KMS-11 (cell line): Measurements from ENCODE around the gene LSM10.

Source experiments
- H2AFZ ChIP-seq: fragments of 200-600 bp; sonication (generic); 2 replicates; pipeline ENCODE4 v1.6.1; 2016; ENCODE audit warnings: antibody characterized with exemption, mixed run types, low read depth
- H3K27ac ChIP-seq: fragments of 200-600 bp; sonication (generic); 2 replicates; pipeline ENCODE4 v1.6.1; 2016; ENCODE audit warnings: mild to moderate bottlenecking, mixed run types
- H3K27me3 ChIP-seq: fragments of 200-600 bp; sonication (generic); 2 replicates; pipeline ENCODE4 v1.6.1; 2017; ENCODE audit warnings: mild to moderate bottlenecking, low read depth, mixed run types, moderate library complexity; ENCODE audit not compliant: insufficient read depth
- H3K36me3 ChIP-seq: fragments of 200-600 bp; sonication (generic); 2 replicates; pipeline ENCODE4 v1.6.1; 2017; ENCODE audit warnings: mild to moderate bottlenecking, mixed run types; ENCODE audit not compliant: insufficient read depth
- H3K4me1 ChIP-seq: fragments of 200-600 bp; sonication (generic); 2 replicates; pipeline ENCODE4 v1.6.1; 2016; ENCODE audit warnings: mild to moderate bottlenecking, low read depth, mixed run types; ENCODE audit not compliant: poor library complexity, severe bottlenecking
- H3K4me2 ChIP-seq: fragments of 200-600 bp; sonication (generic); 2 replicates; pipeline ENCODE4 v1.7.0; 2016; ENCODE audit warnings: mild to moderate bottlenecking, mixed run types
- H3K4me3 ChIP-seq: fragments of 200-600 bp; sonication (generic); IDR thresholded peaks from 2 replicates; pipeline ENCODE4 v1.6.1; 2017; ENCODE audit warnings: low read depth, low read length, mixed read lengths; ENCODE audit not compliant: insufficient read depth
- H3K79me2 ChIP-seq: fragments of 200-600 bp; sonication (generic); 2 replicates; pipeline ENCODE4 v1.6.1; 2016; ENCODE audit warnings: low read depth, mixed run types; ENCODE audit not compliant: insufficient read depth
- H3K9ac ChIP-seq: fragments of 200-600 bp; sonication (generic); 2 replicates; pipeline ENCODE4 v1.6.1; 2016; ENCODE audit warnings: mild to moderate bottlenecking, mixed run types
- H4K20me1 ChIP-seq: fragments of 200-600 bp; sonication (generic); 2 replicates; pipeline ENCODE4 v1.6.1; 2016; ENCODE audit warnings: mild to moderate bottlenecking, mixed run types; ENCODE audit not compliant: insufficient read depth
- TF ChIP-seq, protein P1 (sequence below): fragments of 200-600 bp; sonication (generic); conservative IDR thresholded peaks from 2 replicates; pipeline ENCODE4 v1.6.1; 2017; ENCODE audit warnings: low read depth, mild to moderate bottlenecking, antibody characterized with exemption, low read length, moderate library complexity, mixed read lengths

LSM10 gene

DNA sequence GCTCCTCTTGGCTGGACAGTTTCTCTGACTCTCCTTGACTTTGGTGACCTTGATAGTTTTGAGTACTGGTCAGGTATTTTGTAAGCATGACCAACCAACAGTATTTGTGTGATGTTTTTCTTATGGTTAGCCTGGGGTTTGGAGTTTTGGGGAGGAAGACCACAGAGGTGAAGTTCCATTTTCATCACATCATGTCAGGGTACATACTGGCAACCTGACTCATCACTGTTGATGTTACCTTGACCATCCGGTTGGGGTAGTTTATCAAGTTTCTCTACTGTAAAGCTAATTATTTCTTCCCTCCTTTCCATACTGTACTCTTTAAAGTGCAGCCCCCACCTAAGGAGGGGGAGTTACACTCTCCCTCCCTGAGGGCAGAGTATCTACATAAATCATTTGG lies 39.1 kb upstream of the LSM10 start:
- Histone ChIP-seq H2AFZ (no peak overlapping the region; the same call in 1 of the 2 replicates), H3K27ac (no peak overlapping the region), H3K4me1 (peaks cover 11% of the 10 kb centered on the region), H3K79me2 (no peaks in the 10 kb centered on the region), H3K27me3 (no peaks in the 10 kb centered on the region), H3K36me3 (no peaks in the 10 kb centered on the region), H3K9ac (no peak overlapping the region), H3K4me3 (no peak overlapping the region), H4K20me1 (no peaks in the 10 kb centered on the region), H3K4me2 (peak overlapping the region; percentile 25; the same call in 1 of the 2 replicates)
- TF ChIP-seq, protein P1, sequence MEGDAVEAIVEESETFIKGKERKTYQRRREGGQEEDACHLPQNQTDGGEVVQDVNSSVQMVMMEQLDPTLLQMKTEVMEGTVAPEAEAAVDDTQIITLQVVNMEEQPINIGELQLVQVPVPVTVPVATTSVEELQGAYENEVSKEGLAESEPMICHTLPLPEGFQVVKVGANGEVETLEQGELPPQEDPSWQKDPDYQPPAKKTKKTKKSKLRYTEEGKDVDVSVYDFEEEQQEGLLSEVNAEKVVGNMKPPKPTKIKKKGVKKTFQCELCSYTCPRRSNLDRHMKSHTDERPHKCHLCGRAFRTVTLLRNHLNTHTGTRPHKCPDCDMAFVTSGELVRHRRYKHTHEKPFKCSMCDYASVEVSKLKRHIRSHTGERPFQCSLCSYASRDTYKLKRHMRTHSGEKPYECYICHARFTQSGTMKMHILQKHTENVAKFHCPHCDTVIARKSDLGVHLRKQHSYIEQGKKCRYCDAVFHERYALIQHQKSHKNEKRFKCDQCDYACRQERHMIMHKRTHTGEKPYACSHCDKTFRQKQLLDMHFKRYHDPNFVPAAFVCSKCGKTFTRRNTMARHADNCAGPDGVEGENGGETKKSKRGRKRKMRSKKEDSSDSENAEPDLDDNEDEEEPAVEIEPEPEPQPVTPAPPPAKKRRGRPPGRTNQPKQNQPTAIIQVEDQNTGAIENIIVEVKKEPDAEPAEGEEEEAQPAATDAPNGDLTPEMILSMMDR: no peak

DNA sequence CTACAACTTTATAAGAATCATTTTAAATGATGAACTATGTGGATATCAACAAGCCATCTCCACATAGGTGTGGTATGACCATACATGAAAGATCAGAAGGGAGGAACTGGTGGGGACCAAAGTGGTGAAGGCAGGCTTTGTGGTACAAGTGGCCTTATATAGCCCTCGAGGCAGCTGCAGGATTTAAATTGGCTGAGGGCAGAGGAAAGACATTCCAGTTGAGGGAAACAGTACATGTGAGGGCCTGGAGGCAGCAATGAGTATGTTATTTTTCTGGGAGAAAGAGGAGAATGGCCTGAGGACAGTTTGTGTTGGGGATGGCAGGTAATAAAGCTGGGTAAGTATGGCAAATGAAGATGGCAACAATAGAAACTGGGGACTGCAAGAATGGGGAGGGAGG lies 35.4 kb upstream of the LSM10 start:
- no peaks in the 10 kb centered on the region for H4K20me1 ChIP-seq
- TF ChIP-seq, protein P1: no peak
- peaks cover 11% of the 10 kb centered on the region for H3K4me1 ChIP-seq
- no peak overlapping the region for H3K4me3 ChIP-seq
- no peaks in the 10 kb centered on the region for H3K27me3 ChIP-seq
- no peak overlapping the region for H3K9ac ChIP-seq
- H3K79me2 ChIP-seq: no peaks in the 10 kb centered on the region
- no peak overlapping the region for H3K4me2 ChIP-seq
- H3K27ac ChIP-seq: no peak overlapping the region
- H2AFZ ChIP-seq: no peak overlapping the region
- H3K36me3 ChIP-seq: no peaks in the 10 kb centered on the region

GRCh38 chr1:36432616-36433015 lies 34.9 kb upstream of the LSM10 start:
- Histone ChIP-seq H3K27me3 (no peaks in the 10 kb centered on the region), H2AFZ (no peak overlapping the region), H3K4me2 (no peak overlapping the region), H3K4me1 (peaks cover 11% of the 10 kb centered on the region), H3K27ac (no peak overlapping the region), H3K79me2 (no peaks in the 10 kb centered on the region), H4K20me1 (no peaks in the 10 kb centered on the region), H3K9ac (no peak overlapping the region), H3K4me3 (no peak overlapping the region), H3K36me3 (no peaks in the 10 kb centered on the region)
- TF ChIP-seq, protein P1: no peak

GRCh38 chr1:36425791-36426190 lies 28.1 kb upstream of the LSM10 start:
- TF ChIP-seq, protein P1: no peak
- Histone ChIP-seq H3K4me3 (no peak overlapping the region), H3K4me2 (no peak overlapping the region), H3K9ac (no peak overlapping the region), H3K79me2 (no peaks in the 10 kb centered on the region), H3K27ac (no peak overlapping the region), H3K4me1 (peaks cover 2% of the 10 kb centered on the region), H4K20me1 (no peaks in the 10 kb centered on the region), H3K36me3 (no peaks in the 10 kb centered on the region), H3K27me3 (no peaks in the 10 kb centered on the region), H2AFZ (no peak overlapping the region)
